ENCODE measurements around the gene CREG1.

Gene CREG1

GRCh38 chr1:167517535-167518330, 35.8 kb downstream of the CREG1 start:
- Histone ChIP-seq H3K4me1 (ENCODE audit: control insufficient read depth, low read length) (no peaks in the 10 kb centered on the region), H3K4me2 (ENCODE audit: low read length) (no peak overlapping the region), H3K36me3 (ENCODE audit: control insufficient read depth, low read length) (no peaks in the 10 kb centered on the region), H3K79me2 (ENCODE audit: control insufficient read depth, low read length) (no peaks in the 10 kb centered on the region), H3K27ac (ENCODE audit: low read depth, low read length) (no peak overlapping the region), H3F3A (ENCODE audit: control insufficient read depth, insufficient read depth) (no peaks in the 10 kb centered on the region), H3K9me3 (ENCODE audit: control insufficient read depth, insufficient read depth, low read length) (no peaks in the 10 kb centered on the region), H3K27me3 (ENCODE audit: control insufficient read depth, low read length) (no peaks in the 10 kb centered on the region), H4K20me1 (ENCODE audit: control insufficient read depth, insufficient read depth, low read depth, low read length) (no peaks in the 10 kb centered on the region), H3K4me3 (ENCODE audit: low read length) (no peak overlapping the region), H3K9me2 (replicated peaks; ENCODE audit: control insufficient read depth, low read length) (no peaks in the 10 kb centered on the region)
- TF ChIP-seq EZH2phosphoT487 (IDR thresholded peaks at IDR 0.05; ENCODE audit: borderline replicate concordance, low read length) (no peak), CTCF (IDR thresholded peaks at IDR 0.05; ENCODE audit: low read depth, low read length, poor library complexity, severe bottlenecking) (no peak)

GRCh38 chr1:167516404-167517388, 36.9 kb downstream of the CREG1 start:
- TF ChIP-seq EZH2phosphoT487 (IDR thresholded peaks at IDR 0.05; ENCODE audit: borderline replicate concordance, low read length): no peak
- H3K4me2 ChIP-seq (ENCODE audit: low read length): no peak overlapping the region
- no peaks in the 10 kb centered on the region for H3K9me2 ChIP-seq (replicated peaks; ENCODE audit: control insufficient read depth, low read length)
- H3K27ac ChIP-seq (ENCODE audit: low read depth, low read length): no peak overlapping the region
- H3K4me3 ChIP-seq (ENCODE audit: low read length): no peak overlapping the region
- H3K4me1 ChIP-seq (ENCODE audit: control insufficient read depth, low read length): no peaks in the 10 kb centered on the region
- no peaks in the 10 kb centered on the region for H3K79me2 ChIP-seq (ENCODE audit: control insufficient read depth, low read length)
- no peaks in the 10 kb centered on the region for H3K36me3 ChIP-seq (ENCODE audit: control insufficient read depth, low read length)
- H3K27me3 ChIP-seq (ENCODE audit: control insufficient read depth, low read length): no peaks in the 10 kb centered on the region
- no peaks in the 10 kb centered on the region for H4K20me1 ChIP-seq (ENCODE audit: control insufficient read depth, insufficient read depth, low read depth, low read length)
- no peaks in the 10 kb centered on the region for H3F3A ChIP-seq (ENCODE audit: control insufficient read depth, insufficient read depth)
- no peaks in the 10 kb centered on the region for H3K9me3 ChIP-seq (ENCODE audit: control insufficient read depth, insufficient read depth, low read length)

- Histone ChIP-seq H3K9me2 (replicated peaks; ENCODE audit: control insufficient read depth, low read length) (no peaks in the 10 kb centered on the region), H3K27ac (ENCODE audit: low read depth, low read length) (no peak overlapping the region), H3K4me2 (ENCODE audit: low read length) (no peak overlapping the region), H4K20me1 (ENCODE audit: control insufficient read depth, insufficient read depth, low read depth, low read length) (no peaks in the 10 kb centered on the region), H3K4me1 (ENCODE audit: control insufficient read depth, low read length) (no peaks in the 10 kb centered on the region), H3K9me3 (ENCODE audit: control insufficient read depth, insufficient read depth, low read length) (no peaks in the 10 kb centered on the region), H3K36me3 (ENCODE audit: control insufficient read depth, low read length) (no peaks in the 10 kb centered on the region), H3K4me3 (ENCODE audit: low read length) (no peak overlapping the region), H3F3A (ENCODE audit: control insufficient read depth, insufficient read depth) (no peaks in the 10 kb centered on the region), H3K79me2 (ENCODE audit: control insufficient read depth, low read length) (no peaks in the 10 kb centered on the region), H3K27me3 (ENCODE audit: control insufficient read depth, low read length) (no peaks in the 10 kb centered on the region)
- no peak for TF ChIP-seq EZH2phosphoT487 (IDR thresholded peaks at IDR 0.05; ENCODE audit: borderline replicate concordance, low read length)
- TF ChIP-seq CTCF (IDR thresholded peaks at IDR 0.05; ENCODE audit: low read depth, low read length, poor library complexity, severe bottlenecking): no peak
These were observed 37.7 kb downstream of the CREG1 start for GRCh38 chr1:167515893-167516321.
